A673 (cell line): ENCODE measurements around the gene GZF1. TPM values are rescaled to one million over a fixed set of nuclear protein-coding genes. Genes with fewer than 3 reads are reported as not detected.

Experiments used
- BruUV-seq: library from RNA; stranded (reverse); fragments of 400-500 nt; replicated peaks from 2 replicates; lab custom pipeline; 2021; lab: Mats Ljungman, UMichigan
- CTCF ChIA-PET: fragments of 300-600 bp; sonication (Branson Sonifier 250); formaldehyde crosslinking; loops from one replicate; lab custom pipeline; 2022; ENCODE audit warnings: antibody characterized with exemption; lab: Charles Lee
- POLR2A ChIA-PET: fragments of 300-600 bp; sonication (Branson Sonifier 250); formaldehyde crosslinking; loops from one replicate; lab custom pipeline; 2022; ENCODE audit warnings: antibody characterized with exemption; ENCODE audit not compliant: low non-redundant PET; lab: Charles Lee
- DNase-seq: peaks from one replicate; pipeline ENCODE4 v3.0.0-alpha.2; 2015; ENCODE audit warnings: low spot score
- H3K27ac ChIP-seq: fragments of 200-600 bp; sonication (generic); 2 replicates; pipeline ENCODE4 v1.5.1; 2016; ENCODE audit warnings: mixed run types, low read depth, mild to moderate bottlenecking, mixed read lengths, antibody characterized with exemption, low read length; ENCODE audit not compliant: poor library complexity, severe bottlenecking
- H3K27me3 ChIP-seq: fragments of 200-600 bp; sonication (generic); replicated peaks from 2 replicates; pipeline ENCODE4 v1.6.1; 2017; ENCODE audit warnings: mixed run types, low read depth, mild to moderate bottlenecking, mixed read lengths, antibody characterized with exemption, low read length; ENCODE audit not compliant: insufficient read depth, poor library complexity
- H3K36me3 ChIP-seq: fragments of 200-600 bp; sonication (generic); 2 replicates; pipeline ENCODE4 v1.6.1; 2016; ENCODE audit warnings: mixed run types, mild to moderate bottlenecking, mixed read lengths, antibody characterized with exemption, low read length; ENCODE audit not compliant: insufficient read depth, poor library complexity, severe bottlenecking
- H3K4me1 ChIP-seq: fragments of 200-600 bp; sonication (generic); 2 replicates; pipeline ENCODE4 v1.6.1; 2017; ENCODE audit warnings: mixed run types, mild to moderate bottlenecking, mixed read lengths, antibody characterized with exemption, low read length; ENCODE audit not compliant: insufficient read depth, poor library complexity, severe bottlenecking
- H3K4me3 ChIP-seq: fragments of 200-600 bp; sonication (generic); 2 replicates; pipeline ENCODE4 v1.5.1; 2016; ENCODE audit warnings: low read depth, mixed run types, mild to moderate bottlenecking, mixed read lengths, low read length; ENCODE audit not compliant: poor library complexity, severe bottlenecking
- H3K9me3 ChIP-seq: fragments of 200-600 bp; sonication (generic); 2 replicates; pipeline ENCODE4 v1.6.1; 2016; ENCODE audit warnings: mixed run types, low read depth, mild to moderate bottlenecking, mixed read lengths, antibody characterized with exemption, low read length; ENCODE audit not compliant: poor library complexity, severe bottlenecking
- CTCF ChIP-seq: fragments of 300-800, 200-600 bp; sonication (generic); conservative IDR thresholded peaks from 2 replicates; pipeline ENCODE4 v1.5.1; 2017; ENCODE audit warnings: low read depth, mild to moderate bottlenecking, antibody characterized with exemption, low read length, moderate library complexity, mixed read lengths
- EZH2 ChIP-seq: fragments of 200-600 bp; sonication (generic); IDR thresholded peaks from 2 replicates; pipeline ENCODE4 v1.6.1; 2017; ENCODE audit warnings: borderline replicate concordance, low read depth, mild to moderate bottlenecking, mixed read lengths, antibody characterized with exemption, low read length; ENCODE audit not compliant: poor library complexity, severe bottlenecking
- intact Hi-C: fragments of 100-400 bp; cut with micrococcal nuclease; formaldehyde crosslinking; loops from one replicate; pipeline ENCODE4 v1.10.0; 2022; ENCODE audit not compliant: unreplicated experiment
- total RNA-seq: library from RNA; stranded (reverse); gene quantifications from 2 replicates; pipeline ENCODE4 v1.2.3, GENCODE V29; 2021

The GZF1 gene
- total RNA-seq, 1 experiment from 2014 or later, result 13.7 TPM

DNA sequence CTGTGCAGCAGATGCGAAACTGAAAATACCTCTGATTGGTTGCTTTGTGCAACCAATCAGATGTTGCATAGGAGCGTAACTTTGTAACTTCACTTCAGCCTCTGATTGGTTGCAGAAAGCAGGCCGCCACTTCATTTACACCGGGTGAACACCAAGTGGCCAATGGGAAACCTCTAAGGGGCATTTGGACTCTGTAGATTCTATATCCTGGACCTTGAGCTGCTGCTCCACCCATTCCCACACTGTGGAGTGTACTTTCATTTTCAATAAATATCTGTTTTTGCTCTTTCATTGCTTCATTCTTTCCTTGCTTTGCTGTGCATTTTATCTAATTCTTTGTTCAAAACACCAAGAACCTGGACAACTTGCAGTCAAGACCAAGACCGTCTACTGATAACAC, 25.5 kb upstream of the GZF1 start:
- Histone ChIP-seq H3K4me1 (peaks cover 4% of the 10 kb centered on the region), H3K27me3 (no peaks in the 10 kb centered on the region), H3K36me3 (no peaks in the 10 kb centered on the region), H3K9me3 (no peaks in the 10 kb centered on the region), H3K4me3 (no peak overlapping the region), H3K27ac (no peak overlapping the region)
- BruUV-seq, result no TSS peak
- TF ChIP-seq CTCF, result no peak
- no peak for TF ChIP-seq EZH2
- ChIA-PET CTCF (no interaction called here), POLR2A (no interaction called here)
- intact Hi-C loops, result no loop called here
- DNase-seq, result no peak

DNA sequence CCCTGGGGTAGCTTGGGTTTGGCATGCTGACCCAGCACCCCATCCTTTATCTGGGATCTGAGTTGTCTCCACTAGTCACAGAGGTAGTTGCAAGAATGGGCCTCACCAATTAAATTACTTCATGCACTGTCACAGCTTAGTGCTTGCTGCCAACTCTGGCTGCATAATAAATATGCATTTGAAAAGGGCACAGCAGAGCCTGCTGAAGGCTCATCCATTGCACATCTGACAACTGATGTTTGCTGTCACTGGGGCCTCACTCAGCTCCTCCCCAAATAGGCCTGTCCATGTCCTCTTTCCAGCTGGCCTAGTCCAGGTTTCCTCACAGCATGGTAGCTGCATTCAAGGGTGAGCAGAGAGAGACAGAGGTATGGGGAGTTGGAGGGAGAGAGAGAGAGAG, 24.7 kb upstream of the GZF1 start:
- Histone ChIP-seq H3K36me3 (no peaks in the 10 kb centered on the region), H3K27me3 (no peaks in the 10 kb centered on the region), H3K4me1 (peaks cover 4% of the 10 kb centered on the region), H3K4me3 (no peak overlapping the region), H3K27ac (no peak overlapping the region), H3K9me3 (no peaks in the 10 kb centered on the region)
- intact Hi-C loops, result no loop called here
- POLR2A ChIA-PET, result no interaction called here
- TF ChIP-seq EZH2, result no peak
- no peak for TF ChIP-seq CTCF
- CTCF ChIA-PET, result no interaction called here
- BruUV-seq, result no TSS peak
- peak; percentile 34 for DNase-seq

DNA sequence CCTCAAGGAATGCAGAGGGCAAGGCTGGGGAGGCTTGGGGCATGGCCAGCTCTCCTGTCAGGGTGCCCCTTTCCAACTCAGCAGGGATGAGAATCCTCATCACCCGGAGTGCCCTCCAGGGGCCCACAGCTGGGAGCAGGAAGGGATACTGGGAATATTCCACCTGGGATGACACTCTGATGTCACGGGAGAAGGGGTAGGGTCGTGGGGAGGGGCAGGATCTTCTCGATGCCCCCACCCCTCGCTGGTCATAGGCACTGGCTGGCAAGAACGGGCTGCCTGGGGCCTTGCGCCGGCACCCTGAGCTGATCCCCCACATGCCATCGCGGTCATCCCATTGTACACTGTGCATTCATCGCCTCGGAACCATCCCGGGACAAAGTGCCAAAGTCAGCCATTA, 22.0 kb upstream of the GZF1 start:
- Histone ChIP-seq H3K36me3 (no peaks in the 10 kb centered on the region), H3K4me1 (peaks cover 4% of the 10 kb centered on the region), H3K4me3 (no peak overlapping the region), H3K9me3 (no peaks in the 10 kb centered on the region), H3K27me3 (no peaks in the 10 kb centered on the region), H3K27ac (no peak overlapping the region)
- TF ChIP-seq EZH2, result no peak
- no peak for TF ChIP-seq CTCF
- CTCF ChIA-PET, result interaction anchor here (0.7 to 2.3 kb wide), 6 partner anchors 10 to 1006 kb away, joined by 3 to 39 read pairs (median 4); no protein-coding TSS in a partner anchor
- intact Hi-C loops, result loop anchor here (1.0 to 10.0 kb wide), 3 partner anchors 285 to 1008 kb away; no protein-coding TSS in a partner anchor
- no peak for DNase-seq
- POLR2A ChIA-PET, result interaction anchor here (1.4 kb wide), 1 partner anchor 10 kb away, joined by 6 read pairs; the partner anchor contains the start of gene NXT1
- no TSS peak for BruUV-seq
